CD4-positive, alpha-beta T cell treated with Interleukin-1 beta for 1 hour (primary cell): ENCODE results near the gene MTA2.
A peak's percentile ranks its signal among the peaks of the same experiment; 100 is the strongest.
"Not testable (repeated sequence)": the region's sequence is repeated elsewhere in the genome, so short reads cannot be mapped to it uniquely, and the experiment has no call there.

ENCODE experiments used
- DNase-seq, 2 donors: peaks; one replicate each; pipeline ENCODE4 v3.0.0-alpha.2; 2020 to 2022

The MTA2 gene

DNA sequence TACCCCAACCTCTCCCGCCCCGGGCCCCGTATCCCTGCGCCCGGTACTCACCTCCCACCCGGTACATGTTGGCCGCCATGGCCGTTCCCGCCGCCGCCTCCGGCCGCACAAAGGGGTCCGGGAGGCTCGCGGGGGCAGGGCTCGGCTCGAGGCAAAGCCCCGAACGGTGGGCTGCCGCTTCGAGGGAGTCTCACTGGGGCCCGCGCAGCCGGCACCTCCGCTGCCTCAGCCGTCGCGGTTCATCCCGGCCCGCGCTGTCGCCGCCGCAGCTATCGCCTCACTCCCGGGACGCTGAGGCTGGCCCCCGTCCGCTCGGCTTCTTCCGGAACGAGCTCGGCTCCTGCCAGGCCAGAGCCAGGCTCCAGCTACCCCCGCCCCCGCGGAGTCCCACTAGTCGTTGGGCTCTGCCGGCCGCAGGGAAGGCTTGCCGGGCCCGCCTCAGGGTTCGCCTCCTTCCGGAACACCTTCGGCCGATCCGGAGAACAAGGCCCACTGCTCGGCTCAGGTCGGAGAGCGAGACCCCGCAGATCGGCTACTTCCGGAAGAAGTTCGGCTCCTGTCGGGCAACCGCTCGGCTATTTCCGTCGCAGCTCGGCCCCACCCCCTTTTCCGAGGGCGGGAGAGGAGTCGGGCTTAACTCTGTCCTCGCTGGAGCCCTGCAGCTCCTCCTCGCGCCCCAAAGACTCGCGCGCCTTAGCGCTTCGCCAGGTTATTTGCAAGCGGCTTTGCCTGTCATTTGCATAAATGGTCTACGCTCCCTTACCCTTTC, at the start of gene MTA2:
TSS of gene MTA2 (minus strand) at position 494 of the 769 bp plus-strand sequence. CDS start at position 79, 415 bp downstream.
- DNase-seq, result peak; percentile 98 to 99

DNA sequence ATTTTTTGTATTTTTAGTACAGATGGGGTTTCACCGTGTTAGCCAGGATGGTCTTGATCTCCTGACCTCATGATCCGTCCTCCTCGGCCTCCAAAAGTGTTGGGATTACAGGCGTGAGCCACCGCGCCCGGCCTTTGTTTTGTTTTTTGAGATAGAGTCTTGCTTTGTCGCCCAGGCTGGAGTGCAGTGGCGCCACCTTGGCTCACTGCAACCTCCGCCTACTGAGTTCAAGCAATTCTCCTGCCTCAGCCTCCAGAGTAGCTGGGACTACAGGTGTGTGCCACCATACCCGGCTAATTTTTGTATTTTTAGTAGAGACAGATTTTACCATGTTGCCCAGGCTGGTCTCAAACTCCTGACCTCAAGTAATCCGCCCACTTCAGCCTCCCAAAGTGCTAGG, 48.6 kb upstream of the MTA2 start:
- DNase-seq, result not testable (repeated sequence)

GRCh38 chr11:62649486-62649885, 47.8 kb upstream of the MTA2 start:
- DNase-seq, result no peak

DNA sequence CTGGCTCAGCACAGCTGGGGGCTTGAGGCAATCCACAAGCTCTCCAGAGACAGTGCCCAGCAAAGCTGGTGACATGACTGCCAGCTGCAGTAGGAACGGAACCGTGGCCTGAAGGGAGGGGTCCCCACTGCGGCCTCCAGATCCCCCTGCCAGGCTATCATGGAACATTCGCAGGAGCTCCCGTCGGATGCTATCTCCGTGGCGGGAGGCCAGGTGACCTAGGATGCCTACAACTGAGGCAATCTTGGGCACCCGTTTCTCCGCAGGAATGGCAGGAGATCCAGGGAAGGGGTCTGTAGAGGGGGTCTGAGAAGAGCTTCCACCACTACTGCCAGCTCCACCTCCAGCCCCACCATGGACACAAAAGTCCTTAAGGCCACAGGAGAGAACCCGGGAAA, 47.3 kb upstream of the MTA2 start:
- DNase-seq, result no peak

DNA sequence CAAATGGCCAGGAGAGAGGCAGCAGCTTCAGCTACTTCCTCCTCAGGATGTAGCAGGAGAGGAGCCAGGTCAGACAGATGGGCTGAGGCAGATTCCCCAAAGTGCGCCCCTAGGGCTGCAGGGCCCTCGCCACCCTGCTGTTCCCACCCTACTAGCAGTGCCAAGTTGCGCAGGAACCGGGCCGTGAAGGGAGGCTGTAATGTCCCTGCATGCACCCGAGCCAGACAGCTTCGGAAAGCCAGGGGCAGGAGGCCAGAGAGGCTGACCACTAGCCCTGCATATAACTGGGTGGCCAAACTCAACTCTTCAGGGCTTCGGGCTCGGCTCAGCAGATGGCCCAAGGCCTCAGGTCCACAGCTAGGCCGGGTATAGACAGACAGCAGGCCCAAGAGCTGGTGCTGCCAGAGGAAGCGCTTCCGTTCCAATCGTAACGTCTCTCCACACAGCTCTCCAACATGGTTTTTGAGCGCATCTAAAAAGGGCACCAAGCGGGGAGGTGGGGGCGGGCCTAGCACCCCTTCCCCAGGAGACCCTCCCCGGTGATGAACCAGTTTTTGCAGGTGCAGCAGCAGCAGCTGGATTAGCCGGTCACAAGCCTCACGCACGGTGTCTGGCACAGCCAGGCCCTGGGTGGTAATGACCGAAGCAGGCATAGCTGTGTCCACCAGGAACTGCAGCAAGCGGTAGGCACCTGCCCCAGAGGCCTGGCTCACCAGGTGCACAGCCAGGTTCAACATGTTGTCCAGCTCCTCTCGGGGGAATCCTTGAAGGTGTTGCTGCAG, 46.7 kb upstream of the MTA2 start:
- no peak for DNase-seq

- no peak for DNase-seq
Observed at GRCh38 chr11:62647609-62648005, 45.9 kb upstream of the MTA2 start.

- no peak for DNase-seq
Observed at GRCh38 chr11:62646825-62647608, 45.4 kb upstream of the MTA2 start.

- peak; percentile 98 to 99 for DNase-seq
Observed at GRCh38 chr11:62645946-62646824, 44.5 kb upstream of the MTA2 start, which contains the start of gene GANAB. Gene GANAB (minus strand): TSS chr11:62646613. CDS start chr11:62646599, 14 bp downstream.

GRCh38 chr11:62645671-62645945, 43.9 kb upstream of the MTA2 start:
- no peak for DNase-seq

DNA sequence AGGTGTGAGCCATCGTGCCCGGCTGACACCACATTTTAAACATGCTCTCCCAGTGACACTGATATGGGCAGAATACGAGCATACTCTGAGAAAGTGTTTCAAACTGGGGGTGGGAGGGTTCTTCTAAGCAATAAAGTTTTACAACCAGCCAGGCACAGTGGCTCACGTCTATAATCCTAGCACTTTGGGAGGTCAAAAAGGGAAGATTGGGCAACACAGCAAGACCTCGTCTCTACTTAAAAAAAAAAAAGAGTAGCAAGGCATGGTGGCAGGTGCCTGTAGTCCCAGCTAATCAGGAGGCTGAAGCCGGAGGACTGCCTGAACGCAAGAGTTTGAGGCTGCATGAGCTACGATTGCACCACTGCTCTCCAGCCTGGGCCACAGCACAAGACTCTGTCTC, 42.6 kb upstream of the MTA2 start:
- no peak for DNase-seq

DNA sequence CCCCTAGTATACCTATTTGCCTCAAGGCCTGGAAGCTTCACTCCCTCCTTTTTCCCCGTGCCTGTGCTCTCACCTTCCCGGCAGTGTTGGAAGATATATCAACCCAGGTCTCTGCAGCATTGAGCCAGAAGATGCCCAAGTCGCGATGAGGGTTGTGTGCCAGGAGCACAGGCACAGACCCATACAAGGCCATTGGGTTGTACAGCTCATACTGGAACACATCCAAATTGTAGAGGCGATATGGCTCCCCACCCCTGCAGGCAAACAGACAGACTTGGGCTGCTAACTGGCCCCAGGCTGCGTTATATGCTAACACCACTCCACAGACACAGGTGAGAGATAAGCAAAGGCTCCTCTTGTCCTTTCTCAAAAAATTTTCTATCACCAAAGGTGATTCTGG, 30.8 kb upstream of the MTA2 start:
- no peak for DNase-seq

DNA sequence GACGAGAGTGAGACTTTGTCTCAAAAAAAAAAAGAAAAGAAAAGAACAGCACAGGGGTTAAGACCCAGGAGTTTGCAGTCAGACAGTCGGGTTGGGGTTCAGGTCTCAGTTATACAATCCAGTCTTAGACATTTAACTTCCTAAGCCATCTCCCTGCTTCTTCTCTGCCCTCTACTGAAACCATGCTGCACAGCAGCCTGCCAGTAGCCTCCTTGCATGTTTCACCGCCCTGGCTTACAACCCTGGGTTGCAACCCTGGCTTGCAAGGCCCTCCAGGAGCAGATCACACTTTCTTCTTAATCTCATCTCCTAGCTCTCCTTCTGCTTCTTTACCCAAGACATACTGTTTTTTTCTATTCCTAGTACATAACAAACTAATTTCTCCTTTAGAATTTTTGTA, 26.0 kb upstream of the MTA2 start:
- DNase-seq, result no peak

- DNase-seq, result no peak
Observed at GRCh38 chr11:62622476-62623089, 20.9 kb upstream of the MTA2 start.

DNA sequence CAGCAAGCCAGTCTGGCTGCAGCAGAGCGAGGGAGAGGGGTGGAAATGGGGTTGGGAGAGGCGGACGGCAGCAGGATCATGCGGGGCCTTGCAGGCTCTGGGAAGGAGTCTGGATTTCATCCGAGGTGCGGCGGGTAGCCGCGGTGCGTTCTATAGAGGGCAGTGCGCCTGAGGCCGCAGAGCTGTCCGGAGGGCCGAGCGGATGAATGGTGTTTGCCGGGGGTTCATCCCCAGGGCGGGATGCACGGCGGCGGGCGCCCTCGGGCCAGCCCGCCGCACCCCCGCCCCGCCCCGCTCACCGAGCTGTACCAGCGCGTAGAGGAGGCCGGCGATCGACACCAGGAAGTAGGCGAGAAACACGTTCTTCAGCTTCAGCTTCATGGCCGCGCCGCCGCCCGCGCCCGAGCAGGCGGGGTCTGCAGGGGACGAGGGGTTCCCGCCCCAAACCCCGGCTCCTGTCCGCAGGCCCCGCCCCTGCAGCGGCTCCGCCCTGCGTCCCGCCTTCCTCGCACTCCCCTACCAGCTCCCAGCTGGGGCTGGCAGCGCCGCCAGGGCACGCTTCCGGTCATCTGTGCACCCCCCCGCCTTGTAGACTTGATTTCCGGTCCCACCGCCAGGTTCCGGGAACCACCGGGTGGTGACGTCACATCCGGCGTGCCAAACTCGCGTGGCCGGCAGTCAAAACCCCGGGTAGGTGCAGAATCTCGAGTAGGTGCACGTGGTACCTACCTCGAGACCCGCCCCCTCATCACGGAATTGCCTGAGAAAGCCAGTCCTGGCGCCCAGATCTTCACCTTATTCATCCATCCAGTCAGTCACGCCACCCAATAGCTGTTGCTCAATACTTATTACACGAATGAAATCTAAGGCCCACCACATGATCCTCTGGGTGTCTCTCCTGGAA, 20.2 kb upstream of the MTA2 start, which contains the start of gene B3GAT3:
TSS of gene B3GAT3 (minus strand) at position 420 of the 904 bp plus-strand sequence. CDS start at position 381, 39 bp downstream.
- DNase-seq, result peak; percentile 98

- no peak for DNase-seq
Observed at GRCh38 chr11:62621027-62621566, 19.4 kb upstream of the MTA2 start.

DNA sequence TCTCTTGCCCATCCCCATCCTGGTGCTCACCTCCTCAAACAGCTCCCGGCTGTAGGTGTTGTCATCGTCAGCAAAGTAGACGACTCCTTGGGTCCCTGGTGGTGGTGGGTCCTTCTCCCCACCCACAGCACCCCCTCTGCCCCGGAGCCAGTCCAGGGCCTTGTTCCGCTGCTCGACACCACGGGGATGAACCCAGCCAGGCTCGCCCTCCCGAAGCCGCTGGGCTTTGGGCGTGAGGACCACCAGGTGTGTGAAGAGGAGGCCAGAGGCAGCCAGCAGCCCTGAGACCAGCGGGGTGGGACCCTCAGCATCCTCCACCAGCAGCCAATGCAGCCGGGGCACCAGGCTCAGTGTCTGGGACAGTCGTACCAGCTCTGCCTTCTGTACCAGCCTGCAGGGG, 15.3 kb upstream of the MTA2 start:
- DNase-seq, result not testable (repeated sequence)

DNA sequence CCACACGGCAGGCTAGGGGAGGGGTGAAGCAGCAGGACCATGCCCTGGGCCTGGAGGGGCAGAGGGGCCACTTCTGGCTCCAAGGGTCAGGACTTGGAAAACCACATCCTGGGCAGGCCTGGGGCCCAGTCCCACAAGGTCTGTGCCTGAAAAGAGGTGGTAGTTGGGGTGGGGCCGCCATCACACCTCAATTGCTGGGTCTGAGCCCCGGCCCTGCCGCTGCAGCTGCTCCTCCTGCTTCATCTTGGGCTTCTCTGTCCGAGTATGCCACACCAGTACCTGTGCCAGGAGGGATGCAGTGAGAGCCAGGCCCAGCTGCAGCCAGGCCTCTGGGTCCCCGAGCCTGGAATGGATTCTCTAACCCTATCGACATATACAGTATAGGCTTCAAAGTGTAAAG, 13.9 kb upstream of the MTA2 start:
- no peak for DNase-seq

DNA sequence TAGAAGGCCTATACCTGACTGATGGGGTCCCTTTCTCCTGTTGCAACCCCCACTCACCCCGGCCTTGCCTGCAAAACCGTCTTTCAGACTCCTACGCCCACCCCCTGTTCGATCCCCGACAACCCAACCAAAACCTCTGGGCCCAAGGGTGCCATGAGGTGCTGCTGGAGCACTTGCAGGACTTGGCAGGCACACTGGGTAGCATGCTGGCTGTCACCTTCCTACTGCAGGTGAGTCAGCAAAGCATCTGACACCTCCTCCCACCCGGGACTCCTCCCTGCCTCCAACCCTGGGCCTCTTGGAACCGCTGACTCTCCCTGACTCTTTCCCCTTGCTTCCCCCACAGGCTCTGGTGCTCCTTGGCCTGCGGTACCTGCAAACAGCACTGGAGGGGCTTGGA, 12.6 kb upstream of the MTA2 start:
- DNase-seq, result no peak

DNA sequence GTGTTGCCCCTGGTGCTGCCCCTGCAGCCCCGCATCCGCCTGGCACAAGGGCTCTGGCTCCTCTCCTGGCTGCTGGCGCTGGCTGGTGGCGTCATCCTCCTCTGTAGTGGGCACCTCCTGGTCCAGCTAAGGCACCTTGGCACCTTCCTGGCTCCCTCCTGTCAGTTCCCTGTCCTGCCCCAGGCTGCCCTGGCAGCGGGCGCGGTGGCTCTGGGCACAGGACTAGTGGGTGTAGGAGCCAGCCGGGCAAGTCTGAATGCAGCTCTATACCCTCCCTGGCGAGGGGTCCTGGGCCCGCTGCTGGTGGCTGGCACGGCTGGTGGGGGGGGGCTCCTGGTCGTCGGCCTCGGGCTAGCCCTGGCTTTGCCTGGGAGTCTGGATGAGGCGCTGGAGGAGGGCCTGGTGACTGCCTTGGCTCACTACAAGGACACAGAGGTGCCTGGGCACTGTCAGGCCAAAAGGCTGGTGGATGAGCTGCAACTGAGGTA, 11.7 kb upstream of the MTA2 start:
- DNase-seq, result no peak
